Subcutaneous abdominal adipose tissue (tissue), 5 donors: Measurements from ENCODE around the gene ELF5.

Experiments used
- H3K27ac ChIP-seq: one replicate; pipeline ENCODE4 v1.7.0; 2013; ENCODE audit warnings: low read depth, mild to moderate bottlenecking, inconsistent platforms, low read length, moderate library complexity
- H3K27me3 ChIP-seq, 5 donors: one replicate each; pipeline ENCODE4 v1.7.0; 2013; ENCODE audit warnings: low read length in 5 of 5, inconsistent platforms in 1 of 5; ENCODE audit not compliant: control insufficient read depth in 5 of 5, insufficient read depth in 4 of 5
- H3K36me3 ChIP-seq, 5 donors: one replicate each; pipeline ENCODE4 v1.7.0; 2013; ENCODE audit warnings: low read length in 5 of 5; ENCODE audit not compliant: control insufficient read depth in 5 of 5, insufficient read depth in 5 of 5
- H3K4me1 ChIP-seq, 5 donors: one replicate each; pipeline ENCODE4 v1.7.0; 2013; ENCODE audit warnings: low read length in 5 of 5, mild to moderate bottlenecking in 3 of 5, moderate library complexity in 1 of 5; ENCODE audit not compliant: control insufficient read depth in 5 of 5, insufficient read depth in 5 of 5
- H3K4me3 ChIP-seq, 5 donors: one replicate each; pipeline ENCODE4 v1.7.0; 2013; ENCODE audit warnings: low read length in 5 of 5, low read depth in 1 of 5
- H3K9ac ChIP-seq, 5 donors: one replicate each; pipeline ENCODE4 v1.7.0; 2013; ENCODE audit warnings: low read length in 5 of 5, mild to moderate bottlenecking in 4 of 5, moderate library complexity in 3 of 5
- H3K9me3 ChIP-seq, 5 donors: one replicate each; pipeline ENCODE4 v1.7.0; 2013; ENCODE audit warnings: low read length in 5 of 5; ENCODE audit not compliant: control insufficient read depth in 5 of 5
- donor health status: healthy.
- donor health status: healthy.
- donor health status: healthy.
- donor health status: healthy.
- donor health status: healthy.

Gene ELF5

GRCh38 chr11:34433899-34434298, 79.7 kb downstream of the ELF5 start:
- Histone ChIP-seq H3K4me1 (peaks cover 0 to 27% (median 13%) of the 10 kb centered on the region in 5 donors), H3K36me3 (no peaks in the 10 kb centered on the region), H3K9me3 (no peaks in the 10 kb centered on the region), H3K27me3 (no peaks in the 10 kb centered on the region), H3K4me3 (no peak overlapping the region), H3K9ac (no peak overlapping the region), H3K27ac (no peak overlapping the region)

DNA sequence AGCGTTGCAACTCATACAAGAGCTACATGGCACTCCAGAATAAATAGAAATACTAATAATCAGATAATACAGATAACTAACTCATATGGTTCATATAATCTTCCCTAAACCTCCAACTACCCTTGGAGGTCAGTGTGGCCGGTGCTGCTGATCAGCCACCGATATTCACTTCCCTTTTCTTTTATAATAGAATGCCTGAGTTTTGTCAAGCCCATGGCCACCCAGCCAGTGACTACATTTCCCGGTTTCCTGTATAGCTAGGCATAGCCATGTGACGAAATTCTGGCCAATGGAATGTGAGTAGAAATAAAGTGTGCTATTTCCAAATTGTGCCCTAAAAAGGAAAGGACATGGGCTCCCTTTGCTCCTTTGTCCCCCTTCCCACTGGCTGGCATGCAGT, 80.8 kb downstream of the ELF5 start:
- no peaks in the 10 kb centered on the region for H3K9me3 ChIP-seq
- H3K27me3 ChIP-seq = no peaks in the 10 kb centered on the region
- H3K9ac ChIP-seq = no peak overlapping the region
- H3K4me1 ChIP-seq = peaks cover 0 to 29% (median 6%) of the 10 kb centered on the region in 5 donors
- no peak overlapping the region for H3K4me3 ChIP-seq
- no peaks in the 10 kb centered on the region for H3K36me3 ChIP-seq
- H3K27ac ChIP-seq = no peak overlapping the region

GRCh38 chr11:34431979-34432378, 81.6 kb downstream of the ELF5 start:
- H3K4me1 ChIP-seq = peaks cover 0 to 26% (median 7%) of the 10 kb centered on the region in 5 donors
- no peaks in the 10 kb centered on the region for H3K9me3 ChIP-seq
- no peak overlapping the region for H3K27ac ChIP-seq

More at GRCh38 chr11:34431979-34432378, 81.6 kb downstream of the ELF5 start:
- no peak overlapping the region for H3K9ac ChIP-seq
- H3K4me3 ChIP-seq = no peak overlapping the region
- H3K36me3 ChIP-seq = no peaks in the 10 kb centered on the region
- H3K27me3 ChIP-seq = no peaks in the 10 kb centered on the region
